IPS-NIHi7 (cell line): ENCODE data around the gene MRPL49.
A peak's percentile ranks its signal among the peaks of the same experiment; 100 is the strongest.
"Not testable (repeated sequence)": the region's sequence is repeated elsewhere in the genome, so short reads cannot be mapped to it uniquely, and the experiment has no call there.

Experiments
- DNase-seq: peaks from one replicate; pipeline ENCODE4 v3.0.0; 2012; ENCODE audit warnings: mixed read lengths; ENCODE audit errors: extremely low spot score

MRPL49 gene

DNA sequence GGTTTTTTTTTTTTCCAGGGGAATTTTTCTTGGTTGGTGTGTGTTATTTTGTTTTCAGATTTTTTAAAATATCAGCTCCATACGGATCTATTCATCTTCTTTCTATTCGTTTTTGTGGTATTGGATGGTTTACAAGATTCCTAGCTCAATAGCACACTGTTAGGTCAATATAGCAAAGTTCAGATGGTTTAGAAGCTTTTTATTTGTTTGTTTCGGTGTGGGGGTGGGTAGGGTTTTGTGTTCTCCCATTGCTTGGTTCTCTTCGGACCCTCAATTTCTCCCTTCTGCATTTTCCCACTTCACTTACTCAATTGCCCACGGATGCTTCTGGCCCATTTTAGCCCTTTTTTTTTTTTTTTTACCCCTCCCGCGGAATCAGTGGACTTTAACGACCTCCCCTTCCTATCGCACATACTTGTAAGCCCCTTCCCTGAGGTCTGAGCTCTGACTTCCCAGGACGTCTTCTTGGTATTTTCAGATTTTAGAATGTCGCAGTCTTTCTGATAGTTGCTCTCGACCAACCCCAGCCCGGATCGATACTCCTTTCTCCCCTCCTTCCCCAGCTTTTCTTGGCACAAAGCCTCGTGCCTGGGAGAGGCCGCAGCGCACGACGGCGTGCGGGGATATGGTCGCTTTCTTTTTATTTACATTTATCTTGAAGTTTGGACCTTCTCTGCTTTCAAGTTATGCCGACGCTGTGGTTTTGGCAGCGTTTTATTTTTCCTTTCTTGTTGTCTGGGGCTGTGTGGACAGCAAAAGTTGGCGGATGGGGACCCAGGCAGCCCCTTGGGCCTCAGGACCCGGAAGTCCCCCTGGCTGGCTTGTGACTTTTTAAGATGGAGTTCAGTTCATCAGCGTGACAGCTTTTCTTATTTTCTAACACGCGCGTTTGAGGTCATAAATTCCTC lies 43.5 kb downstream of the MRPL49 start:
- DNase-seq: no peak

- no peak for DNase-seq
Observed at GRCh38 chr11:65166893-65167292, 44.8 kb downstream of the MRPL49 start.

DNA sequence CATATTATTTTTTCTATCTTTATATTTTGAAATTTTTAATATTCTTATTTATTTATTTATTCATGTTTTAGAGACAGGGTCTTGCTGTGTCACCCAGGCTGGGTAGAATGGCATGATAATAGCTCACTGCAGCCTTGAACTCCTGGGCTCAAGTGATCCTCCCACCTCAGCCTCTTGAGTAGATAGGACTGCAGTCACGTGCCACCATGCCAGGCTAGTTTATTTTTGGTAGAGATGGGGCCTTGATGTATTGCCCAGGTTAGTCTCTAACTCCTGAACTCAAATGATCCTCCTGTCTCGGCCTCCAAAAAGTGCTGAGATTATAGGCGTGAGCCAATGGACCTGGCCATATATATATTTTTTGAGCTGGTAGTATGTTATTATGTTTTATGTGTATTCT lies 45.5 kb downstream of the MRPL49 start:
- DNase-seq: no peak

GRCh38 chr11:65169164-65169641 lies 47.1 kb downstream of the MRPL49 start:
- DNase-seq: no peak

- peak; percentile 83 for DNase-seq
Observed at GRCh38 chr11:65170058-65170534, 48.0 kb downstream of the MRPL49 start, which contains the start of gene SPDYC. SPDYC (plus strand) TSS chr11:65170233; CDS start chr11:65171358, 1,125 bp downstream.

- no peak for DNase-seq
Observed at GRCh38 chr11:65172600-65172999, 50.5 kb downstream of the MRPL49 start.

- DNase-seq: not testable (repeated sequence)
Observed at GRCh38 chr11:65174571-65175010, 52.5 kb downstream of the MRPL49 start.
